NCI-H2171 (cell line): Measurements from ENCODE around the gene ZNF750.
A peak's percentile ranks its signal among the peaks of the same experiment; 100 is the strongest.

Experiments
- DNase-seq: peaks from one replicate; lab custom pipeline; 2025; lab: John Stamatoyannopoulos, UW

Gene ZNF750

GRCh38 chr17:82839617-82840292 lies at the start of gene ZNF750:
Gene ZNF750, minus strand, starts transcription at chr17:82840022. Its CDS starts 7,568 bp downstream, at chr17:82832454.
- DNase-seq, result peak; percentile 31

GRCh38 chr17:82888583-82889495 lies 49.0 kb upstream of the ZNF750 start:
- no peak for DNase-seq

GRCh38 chr17:82887255-82888164 lies 47.7 kb upstream of the ZNF750 start:
- DNase-seq, result no peak

- DNase-seq, result no peak
Observed at GRCh38 chr17:82884970-82885353, 45.1 kb upstream of the ZNF750 start.

GRCh38 chr17:82884341-82884969 lies 44.6 kb upstream of the ZNF750 start:
- DNase-seq, result no peak

- no peak for DNase-seq
Observed at GRCh38 chr17:82883419-82884031, 43.7 kb upstream of the ZNF750 start.

GRCh38 chr17:82882715-82883418 lies 43.0 kb upstream of the ZNF750 start:
- no peak for DNase-seq

GRCh38 chr17:82881900-82882714 lies 42.3 kb upstream of the ZNF750 start:
- no peak for DNase-seq

GRCh38 chr17:82881324-82881823 lies 41.6 kb upstream of the ZNF750 start:
- DNase-seq, result no peak

- DNase-seq, result no peak
Observed at GRCh38 chr17:82880620-82881323, 41.0 kb upstream of the ZNF750 start.

- no peak for DNase-seq
Observed at GRCh38 chr17:82879241-82879640, 39.4 kb upstream of the ZNF750 start.

- no peak for DNase-seq
Observed at GRCh38 chr17:82878527-82878926, 38.7 kb upstream of the ZNF750 start.

- DNase-seq, result no peak
Observed at GRCh38 chr17:82876602-82877379, 37.0 kb upstream of the ZNF750 start.

- no peak for DNase-seq
Observed at GRCh38 chr17:82876149-82876548, 36.3 kb upstream of the ZNF750 start.

GRCh38 chr17:82875407-82875856 lies 35.6 kb upstream of the ZNF750 start:
- no peak for DNase-seq

- no peak for DNase-seq
Observed at GRCh38 chr17:82874011-82874835, 34.4 kb upstream of the ZNF750 start.

- DNase-seq, result no peak
Observed at GRCh38 chr17:82873521-82873920, 33.7 kb upstream of the ZNF750 start.
